Fibroblast of the aortic adventitia (primary cell): Measurements from ENCODE around the gene EFCAB12. TPM values are rescaled to one million over a fixed set of nuclear protein-coding genes. Genes with fewer than 3 reads are reported as not detected.
A peak's percentile ranks its signal among the peaks of the same experiment; 100 is the strongest.
"Not testable (repeated sequence)": the region's sequence is repeated elsewhere in the genome, so short reads cannot be mapped to it uniquely, and the experiment has no call there.

Source experiments
- DNase-seq: peaks from one replicate; pipeline ENCODE4 v3.0.0-alpha.2; 2010; ENCODE audit warnings: low read depth
- H3K4me3 ChIP-seq: 2 replicates; pipeline ENCODE4 v1.5.1; 2011; ENCODE audit warnings: low read depth, mild to moderate bottlenecking, control low read depth, low read length, moderate library complexity
- CTCF ChIP-seq: IDR thresholded peaks from 2 replicates; pipeline ENCODE4 v1.5.1; 2011; ENCODE audit warnings: mild to moderate bottlenecking, low read length, control low read depth, inconsistent platforms; ENCODE audit not compliant: insufficient read depth
- total RNA-seq: library from RNA; depleted of rRNA; stranded (reverse); fragments of >200 nt; gene quantifications from 2 replicates; pipeline ENCODE4 v1.2.3, GENCODE V29; 2012; ENCODE audit warnings: low replicate concordance

EFCAB12 gene
- total RNA-seq, 1 donor: under 0.01 TPM

- no peak for TF ChIP-seq CTCF
- no peak overlapping the region for H3K4me3 ChIP-seq
- no peak for DNase-seq
Measured at GRCh38 chr3:129389572-129389937, 38.9 kb downstream of the EFCAB12 start.

- H3K4me3 ChIP-seq: not testable (repeated sequence)
- peak; percentile 74 for DNase-seq
Measured at GRCh38 chr3:129388791-129389571, 39.5 kb downstream of the EFCAB12 start.

GRCh38 chr3:129387487-129387886 lies 40.9 kb downstream of the EFCAB12 start:
- TF ChIP-seq CTCF: no peak
- H3K4me3 ChIP-seq: no peak overlapping the region
- DNase-seq: no peak

- no peak for TF ChIP-seq CTCF
- no peak for DNase-seq
- H3K4me3 ChIP-seq: no peak overlapping the region
Measured at GRCh38 chr3:129386984-129387383, 41.5 kb downstream of the EFCAB12 start.

- DNase-seq, H3K4me3 ChIP-seq: not testable (repeated sequence)
Measured at GRCh38 chr3:129385507-129385906, 42.9 kb downstream of the EFCAB12 start.

- TF ChIP-seq CTCF: no peak
- no peak overlapping the region for H3K4me3 ChIP-seq
- DNase-seq: no peak
Measured at GRCh38 chr3:129384594-129385323, 43.7 kb downstream of the EFCAB12 start.

- not testable (repeated sequence) for DNase-seq
Measured at GRCh38 chr3:129384103-129384502, 44.3 kb downstream of the EFCAB12 start.

GRCh38 chr3:129383292-129383860 lies 45.1 kb downstream of the EFCAB12 start:
- peak; percentile 62 for DNase-seq
- peak; percentile 85 for TF ChIP-seq CTCF
- no peak overlapping the region for H3K4me3 ChIP-seq

More at GRCh38 chr3:129384103-129384502, 44.3 kb downstream of the EFCAB12 start:
- not testable (repeated sequence) for H3K4me3 ChIP-seq
